Stimulated activated CD8-positive, alpha-beta memory T cell treated with anti-CD3 and anti-CD28 coated beads, Interleukin-12 subunit alpha, Interleukin-12 subunit beta, amount 100 ng/mL, for 4 hours (primary cell): ENCODE results near the gene GJB5.
"Not testable (repeated sequence)": the region's sequence is repeated elsewhere in the genome, so short reads cannot be mapped to it uniquely, and the experiment has no call there.

Experiments used
- DNase-seq: peaks from one replicate; pipeline ENCODE4 v3.0.0-alpha.2; 2020; ENCODE audit warnings: low read depth

GJB5 gene

GRCh38 chr1:34745666-34746065 is 9.2 kb upstream of the GJB5 start:
- DNase-seq = no peak

GRCh38 chr1:34746101-34746500 is 8.7 kb upstream of the GJB5 start:
- no peak for DNase-seq

- no peak for DNase-seq
Measured at GRCh38 chr1:34746785-34747637, 7.8 kb upstream of the GJB5 start.

GRCh38 chr1:34747638-34747941 is 7.3 kb upstream of the GJB5 start:
- no peak for DNase-seq

GRCh38 chr1:34749992-34750391 is 4.9 kb upstream of the GJB5 start:
- DNase-seq = no peak

- no peak for DNase-seq
Measured at GRCh38 chr1:34750610-34751009, 4.2 kb upstream of the GJB5 start.

- DNase-seq = no peak
Measured at GRCh38 chr1:34753163-34753562, 1.7 kb upstream of the GJB5 start.

GRCh38 chr1:34755961-34756360 is 1.1 kb downstream of the GJB5 start:
- no peak for DNase-seq

- DNase-seq = no peak
Measured at GRCh38 chr1:34757386-34757785, 2.5 kb downstream of the GJB5 start.

GRCh38 chr1:34758751-34759150 is 3.9 kb downstream of the GJB5 start:
- no peak for DNase-seq

GRCh38 chr1:34759503-34760357 is 4.9 kb downstream of the GJB5 start, which contains the start of gene GJB4:
TSS of gene GJB4 (plus strand) at chr1:34759740. CDS start at chr1:34761255, 1,515 bp downstream.
- no peak for DNase-seq

- DNase-seq = no peak
Measured at GRCh38 chr1:34761176-34761761, 6.4 kb downstream of the GJB5 start.

- no peak for DNase-seq
Measured at GRCh38 chr1:34761776-34762307, 7.0 kb downstream of the GJB5 start.

GRCh38 chr1:34762474-34763141 is 7.8 kb downstream of the GJB5 start:
- DNase-seq = no peak

GRCh38 chr1:34763142-34763781 is 8.4 kb downstream of the GJB5 start:
- no peak for DNase-seq

GRCh38 chr1:34768856-34769255 is 14.0 kb downstream of the GJB5 start:
- no peak for DNase-seq

GRCh38 chr1:34770891-34771504 is 16.2 kb downstream of the GJB5 start:
- no peak for DNase-seq

GRCh38 chr1:34771573-34772371 is 16.9 kb downstream of the GJB5 start:
- no peak for DNase-seq

- DNase-seq = not testable (repeated sequence)
Measured at GRCh38 chr1:34773114-34773513, 18.3 kb downstream of the GJB5 start.

GRCh38 chr1:34774957-34775356 is 20.1 kb downstream of the GJB5 start:
- DNase-seq = no peak
